GM18873 (cell line): ENCODE measurements around the gene AGPS.
"Not testable (repeated sequence)": the region's sequence is repeated elsewhere in the genome, so short reads cannot be mapped to it uniquely, and the experiment has no call there.

Experiments
- ATAC-seq: cut with Tn5 transposase; IDR thresholded peaks from one replicate; pipeline ENCODE4 v1.9.1; 2021; ENCODE audit warnings: mild to moderate bottlenecking, moderate library complexity, moderate number of reproducible peaks; ENCODE audit not compliant: unreplicated experiment, low FRiP score

Gene AGPS

GRCh38 chr2:177466337-177467195 is 74.0 kb downstream of the AGPS start:
- no peak for ATAC-seq

GRCh38 chr2:177467646-177468045 is 75.1 kb downstream of the AGPS start:
- ATAC-seq: no peak

GRCh38 chr2:177471990-177472389 is 79.4 kb downstream of the AGPS start:
- ATAC-seq: no peak

- no peak for ATAC-seq
Measured at GRCh38 chr2:177474301-177474700, 81.7 kb downstream of the AGPS start.

- ATAC-seq: no peak
Measured at GRCh38 chr2:177474998-177475397, 82.4 kb downstream of the AGPS start.

GRCh38 chr2:177476897-177477296 is 84.3 kb downstream of the AGPS start:
- no peak for ATAC-seq

GRCh38 chr2:177478029-177478428 is 85.5 kb downstream of the AGPS start:
- ATAC-seq: no peak

- no peak for ATAC-seq
Measured at GRCh38 chr2:177478907-177479306, 86.3 kb downstream of the AGPS start.

GRCh38 chr2:177482195-177482594 is 89.6 kb downstream of the AGPS start:
- ATAC-seq: no peak

GRCh38 chr2:177483531-177483930 is 91.0 kb downstream of the AGPS start:
- no peak for ATAC-seq

GRCh38 chr2:177484180-177484795 is 91.7 kb downstream of the AGPS start:
- no peak for ATAC-seq

- ATAC-seq: not testable (repeated sequence)
Measured at GRCh38 chr2:177485657-177486056, 93.1 kb downstream of the AGPS start.

- no peak for ATAC-seq
Measured at GRCh38 chr2:177489719-177490301, 97.2 kb downstream of the AGPS start.

GRCh38 chr2:177495945-177496344 is 103.4 kb downstream of the AGPS start:
- ATAC-seq: no peak

- ATAC-seq: no peak
Measured at GRCh38 chr2:177496921-177497320, 104.3 kb downstream of the AGPS start.

GRCh38 chr2:177501186-177501585 is 108.6 kb downstream of the AGPS start:
- ATAC-seq: no peak

- ATAC-seq: no peak
Measured at GRCh38 chr2:177506505-177506904, 113.9 kb downstream of the AGPS start.

GRCh38 chr2:177506998-177507397 is 114.4 kb downstream of the AGPS start:
- no peak for ATAC-seq

GRCh38 chr2:177516824-177517544 is 124.4 kb downstream of the AGPS start:
- no peak for ATAC-seq

- no peak for ATAC-seq
Measured at GRCh38 chr2:177518754-177519153, 126.2 kb downstream of the AGPS start.

GRCh38 chr2:177519534-177520115 is 127.1 kb downstream of the AGPS start:
- no peak for ATAC-seq
